Gastrocnemius medialis (tissue), 4 donors: Measurements from ENCODE around the gene ABHD17C.

Experiments used
- CTCF ChIP-seq, 5 experiments: fragments of 450-650 bp in 3 of 5; fragments of 200-600 bp in 2 of 5; sonication (generic) in 2 of 5; IDR thresholded peaks in 4 of 5; conservative IDR thresholded peaks in 1 of 5; 1 replicate in 4 of 5; 2 replicates in 1 of 5; pipeline ENCODE4 v1.5.1; 2016 to 2019; ENCODE audit warnings: antibody characterized with exemption in 5 of 5, mild to moderate bottlenecking in 3 of 5, moderate library complexity in 3 of 5
- POLR2A ChIP-seq, 2 donors: fragments of 450-650 bp; IDR thresholded peaks; one replicate each; pipeline ENCODE4 v1.6.1; 2017; ENCODE audit warnings: antibody characterized with exemption in 2 of 2, mild to moderate bottlenecking in 2 of 2, moderate library complexity in 2 of 2

GRCh38 chr15:80691575-80691974, 3.5 kb upstream of the ABHD17C start:
- TF ChIP-seq CTCF (IDR thresholded peaks at IDR 0.05 in 4 of 5, conservative IDR thresholded peaks at IDR 0.05 in 1 of 5) (no peak), POLR2A (IDR thresholded peaks at IDR 0.05) (no peak)
